Stomach (tissue), 9 donors: Measurements from ENCODE around the gene OR2B2. TPM values are rescaled to one million over a fixed set of nuclear protein-coding genes. Genes with fewer than 3 reads are reported as not detected.

Experiments used
- DNase-seq, 2 donors: peaks; one replicate each; pipeline versions ENCODE4 v3.0.0 to v3.0.0-alpha.2; 2013 to 2019
- H3K27ac ChIP-seq, 5 donors: fragments of 200-600 bp in 4 of 5; sonication (generic) in 4 of 5; one replicate each; pipeline ENCODE4 v1.5.1; 2013 to 2019; ENCODE audit warnings: mild to moderate bottlenecking in 1 of 5, moderate library complexity in 1 of 5
- H3K27me3 ChIP-seq, 3 donors: fragments of 200-600 bp; sonication (generic); one replicate each; pipeline ENCODE4 v1.5.1; 2017 to 2019; ENCODE audit warnings: mixed run types in 1 of 3
- H3K36me3 ChIP-seq, 4 donors: fragments of 200-600 bp; sonication (generic); 1 replicate in 3 of 4; 2 replicates in 1 of 4; pipeline ENCODE4 v1.5.1; 2016 to 2019
- H3K4me1 ChIP-seq, 4 donors: fragments of 200-600 bp; sonication (generic); one replicate each; pipeline ENCODE4 v1.5.1; 2016 to 2019
- H3K4me3 ChIP-seq, 4 donors: fragments of 200-600 bp; sonication (generic) in 3 of 4; one replicate each; pipeline ENCODE4 v1.5.1; 2016 to 2019; ENCODE audit warnings: mild to moderate bottlenecking in 1 of 4
- H3K9me3 ChIP-seq, 4 donors: fragments of 200-600 bp; sonication (generic); one replicate each; pipeline ENCODE4 v1.5.1; 2016 to 2019
- EP300 ChIP-seq: sonication (generic); formaldehyde crosslinking; IDR thresholded peaks from one replicate; pipeline ENCODE4 v1.6.1; 2017; ENCODE audit warnings: antibody characterized with exemption
- POLR2A ChIP-seq, 4 donors: fragments of 450-650 bp; IDR thresholded peaks; one replicate each; pipeline ENCODE4 v1.6.1; 2016; ENCODE audit warnings: antibody characterized with exemption in 4 of 4, control low read depth in 2 of 4, mild to moderate bottlenecking in 1 of 4, moderate library complexity in 1 of 4
- POLR2AphosphoS5 ChIP-seq, 3 donors: sonication (generic); formaldehyde crosslinking; IDR thresholded peaks; one replicate each; pipeline ENCODE4 v1.6.1; 2016; ENCODE audit warnings: antibody characterized with exemption in 3 of 3
- WGBS, 5 donors: extraction: QIAGEN DNeasy Blood & Tissue Kit in 3 of 5; methylation state at CpG; one replicate each; pipeline versions ENCODE4 v1.1.5 to v1.1.7; 2013 to 2018; 5-methylcytosine and 5-hydroxymethylcytosine counted together
- intact Hi-C: fragments of 100-400 bp; cut with DNase I; formaldehyde crosslinking; loops from one replicate; pipeline ENCODE4 v1.15.1; 2023; ENCODE audit warnings: low total_unique reads
- polyA plus RNA-seq, 3 donors: library from polyadenylated mRNA; stranded (reverse); fragments of 200-250 nt; gene quantifications; one replicate each; pipeline ENCODE4 v1.2.3, GENCODE V29; 2013
- total RNA-seq, 5 donors: library from RNA; depleted of rRNA; stranded (reverse); fragments of >200 nt; gene quantifications; one replicate each; pipeline versions ENCODE4 v1.1.0 to v1.2.3, GENCODE V29; 2014 to 2016
- TF ChIP-seq, protein P1 (sequence below), 7 experiments: fragments of 450-650 bp in 4 of 7; fragments of 200-600 bp in 3 of 7; sonication (generic) in 3 of 7; IDR thresholded peaks; one replicate each; pipeline ENCODE4 v1.5.1; 2016 to 2019; ENCODE audit warnings: antibody characterized with exemption in 7 of 7, control low read depth in 2 of 7, mild to moderate bottlenecking in 1 of 7
- donor health status: healthy with polysubstance abuse.
- donor health status: Bipolar disorder and iron deficiency.
- donor health status: healthy.

OR2B2 gene
- total and polyA plus RNA-seq, 8 donors = not detected

DNA sequence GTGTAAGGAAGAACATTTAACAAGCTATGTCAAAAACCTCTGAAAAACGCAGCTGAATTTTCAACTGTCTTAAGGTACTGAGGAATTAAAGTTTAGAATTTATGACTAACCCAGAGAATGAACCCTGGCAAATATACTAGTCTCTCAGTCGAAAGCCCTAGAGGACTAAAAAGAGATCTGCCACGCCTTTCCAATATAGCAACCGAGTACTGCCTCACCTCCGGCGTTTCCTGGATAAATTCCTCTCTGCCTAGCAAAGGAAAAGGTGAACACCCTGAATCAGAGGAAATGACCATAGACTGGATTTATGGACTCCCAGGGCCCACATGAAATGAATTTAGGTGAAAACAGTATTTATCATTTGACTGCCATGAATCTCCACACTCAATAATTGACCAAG is 12.0 kb upstream of the OR2B2 start:
- Histone ChIP-seq H3K4me1 (no peaks in the 10 kb centered on the region), H3K27me3 (peaks cover 0 to 17% (median 0%) of the 10 kb centered on the region in 3 donors), H3K4me3 (no peak overlapping the region), H3K27ac (no peak overlapping the region), H3K36me3 (no peaks in the 10 kb centered on the region), H3K9me3 (peaks cover 0 to 4% (median 0%) of the 10 kb centered on the region in 4 donors)
- 63 to 85% (median 70%) methylated on average over 6 of the region's 6 CpGs for WGBS, 5 donors
- TF ChIP-seq POLR2A (IDR thresholded peaks at IDR 0.05) = no peak
- no peak for TF ChIP-seq EP300
- no peak for TF ChIP-seq POLR2AphosphoS5 (IDR thresholded peaks at IDR 0.05)
- TF ChIP-seq, protein P1, sequence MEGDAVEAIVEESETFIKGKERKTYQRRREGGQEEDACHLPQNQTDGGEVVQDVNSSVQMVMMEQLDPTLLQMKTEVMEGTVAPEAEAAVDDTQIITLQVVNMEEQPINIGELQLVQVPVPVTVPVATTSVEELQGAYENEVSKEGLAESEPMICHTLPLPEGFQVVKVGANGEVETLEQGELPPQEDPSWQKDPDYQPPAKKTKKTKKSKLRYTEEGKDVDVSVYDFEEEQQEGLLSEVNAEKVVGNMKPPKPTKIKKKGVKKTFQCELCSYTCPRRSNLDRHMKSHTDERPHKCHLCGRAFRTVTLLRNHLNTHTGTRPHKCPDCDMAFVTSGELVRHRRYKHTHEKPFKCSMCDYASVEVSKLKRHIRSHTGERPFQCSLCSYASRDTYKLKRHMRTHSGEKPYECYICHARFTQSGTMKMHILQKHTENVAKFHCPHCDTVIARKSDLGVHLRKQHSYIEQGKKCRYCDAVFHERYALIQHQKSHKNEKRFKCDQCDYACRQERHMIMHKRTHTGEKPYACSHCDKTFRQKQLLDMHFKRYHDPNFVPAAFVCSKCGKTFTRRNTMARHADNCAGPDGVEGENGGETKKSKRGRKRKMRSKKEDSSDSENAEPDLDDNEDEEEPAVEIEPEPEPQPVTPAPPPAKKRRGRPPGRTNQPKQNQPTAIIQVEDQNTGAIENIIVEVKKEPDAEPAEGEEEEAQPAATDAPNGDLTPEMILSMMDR (IDR thresholded peaks at IDR 0.05) = no peak
- no peak for DNase-seq
- intact Hi-C loops = no loop called here

DNA sequence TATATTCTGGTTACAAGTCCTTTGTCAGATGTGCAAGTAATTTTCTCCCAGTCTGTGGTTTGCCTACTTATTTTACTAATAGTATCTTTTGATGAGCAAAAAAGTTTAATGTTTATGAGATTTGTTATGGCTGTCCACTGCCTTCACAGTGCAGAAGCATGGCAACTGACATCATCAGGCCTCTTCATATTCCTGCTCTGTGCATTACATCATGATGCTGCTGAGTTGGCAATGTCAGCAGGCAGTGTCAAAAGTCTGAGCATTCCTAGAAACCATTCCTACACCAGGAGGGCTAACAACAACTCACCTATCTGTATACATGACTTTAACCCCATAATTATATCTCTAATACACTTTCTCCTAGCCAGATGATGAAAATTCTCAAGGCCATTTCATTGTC is 10.8 kb upstream of the OR2B2 start:
- TF ChIP-seq EP300 (no peak), POLR2A (IDR thresholded peaks at IDR 0.05) (no peak), POLR2AphosphoS5 (IDR thresholded peaks at IDR 0.05) (no peak)
- TF ChIP-seq, protein P1 (IDR thresholded peaks at IDR 0.05) = no peak
- no peaks in the 10 kb centered on the region for H3K9me3 ChIP-seq
- no peaks in the 10 kb centered on the region for H3K36me3 ChIP-seq
- intact Hi-C loops = no loop called here
- no peak overlapping the region for H3K4me3 ChIP-seq
- H3K27ac ChIP-seq = no peak overlapping the region
- no peaks in the 10 kb centered on the region for H3K4me1 ChIP-seq
- no peak for DNase-seq
- peaks cover 0 to 23% (median 0%) of the 10 kb centered on the region in 3 donors for H3K27me3 ChIP-seq

- H3K9me3 ChIP-seq = no peaks in the 10 kb centered on the region
- H3K27ac ChIP-seq = no peak overlapping the region
- intact Hi-C loops = no loop called here
- DNase-seq = no peak
- no peak overlapping the region for H3K4me3 ChIP-seq
- peaks cover 0 to 12% (median 0%) of the 10 kb centered on the region in 3 donors for H3K27me3 ChIP-seq
- 58 to 67% (median 63%) methylated on average over 1 of the region's 1 CpG for WGBS, 5 donors
- no peaks in the 10 kb centered on the region for H3K36me3 ChIP-seq
- TF ChIP-seq POLR2A (IDR thresholded peaks at IDR 0.05) = no peak
- TF ChIP-seq EP300 = no peak
- TF ChIP-seq, protein P1 (IDR thresholded peaks at IDR 0.05) = no peak
- TF ChIP-seq POLR2AphosphoS5 (IDR thresholded peaks at IDR 0.05) = no peak
- H3K4me1 ChIP-seq = peaks cover 0 to 8% (median 2%) of the 10 kb centered on the region in 4 donors
Measured at GRCh38 chr6:27908017-27908416, 4.2 kb downstream of the OR2B2 start.

DNA sequence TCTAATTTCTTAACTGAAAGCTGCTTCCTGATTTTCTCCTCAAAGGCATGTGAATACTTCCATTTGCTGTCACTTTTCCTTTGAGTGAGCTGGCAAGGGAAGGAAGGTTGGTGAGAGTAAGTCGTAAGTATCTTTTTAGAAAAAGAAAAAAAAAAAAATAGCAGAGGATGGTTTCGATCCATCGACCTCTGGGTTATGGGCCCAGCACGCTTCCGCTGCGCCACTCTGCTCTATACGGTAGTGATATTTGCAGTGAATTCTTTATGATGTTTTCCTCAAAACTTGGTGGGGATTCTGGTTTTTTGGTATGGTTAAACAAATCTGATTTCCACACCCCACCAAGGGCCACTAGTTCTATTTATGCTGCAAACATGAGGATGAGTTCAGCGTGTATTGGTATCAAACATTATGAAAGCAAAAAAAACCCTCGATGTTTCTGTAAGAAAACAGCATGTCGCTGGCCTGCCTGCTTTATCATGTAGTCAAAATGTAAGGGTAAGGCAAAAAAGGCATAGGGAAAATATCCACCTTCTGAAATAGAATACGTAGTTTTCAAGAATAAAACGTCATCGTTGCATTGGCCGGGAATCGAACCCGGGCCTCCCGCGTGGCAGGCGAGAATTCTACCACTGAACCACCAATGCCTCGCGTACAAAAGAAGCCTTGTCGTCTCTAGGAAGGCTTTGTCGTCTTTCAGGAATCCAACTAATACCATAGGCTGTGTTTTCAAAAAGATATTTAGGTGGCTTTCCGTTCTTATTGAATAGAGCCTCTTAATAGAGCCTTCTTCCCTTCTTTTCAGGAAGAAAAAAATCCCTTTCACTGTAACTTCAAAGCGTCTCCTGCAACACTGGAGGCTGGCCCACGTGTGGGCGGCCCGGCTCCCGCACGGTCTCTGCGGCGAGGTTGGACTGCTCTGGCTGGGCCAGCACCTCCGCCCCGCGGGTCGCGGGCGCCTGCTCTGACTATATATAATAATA is 9.6 kb downstream of the OR2B2 start:
- Histone ChIP-seq H3K27me3 (peaks cover 0 to 7% (median 0%) of the 10 kb centered on the region in 3 donors), H3K9me3 (no peaks in the 10 kb centered on the region), H3K4me3 (peak overlapping the region; percentile 51 to 56 (median 52)), H3K4me1 (peaks cover 0 to 9% (median 2%) of the 10 kb centered on the region in 4 donors), H3K36me3 (no peaks in the 10 kb centered on the region), H3K27ac (peak overlapping the region; percentile 59 to 92 (median 79))
- intact Hi-C loops = no loop called here
- DNase-seq = peak; percentile 90 to 95
- WGBS, 5 donors = 0 to 3% (median 1%) methylated on average over 38 of the region's 38 CpGs
- no peak for TF ChIP-seq POLR2A (IDR thresholded peaks at IDR 0.05)
- peak in 2 of 3 donors; percentile 45 to 51 for TF ChIP-seq POLR2AphosphoS5 (IDR thresholded peaks at IDR 0.05)
